WTC11 (cell line): ENCODE data around the gene MED19. TPM values are rescaled to one million over a fixed set of nuclear protein-coding genes. Genes with fewer than 3 reads are reported as not detected.

Source experiments
- ATAC-seq: fragments of 200-7000 bp; cut with Tn5 transposase; 2 replicates; pipeline ENCODE4 v1.10.0; 2021; ENCODE audit warnings: mild to moderate bottlenecking, moderate library complexity
- CTCF ChIA-PET: fragments of 300-600 bp; sonication (Branson Sonifier 250); formaldehyde crosslinking; loops from one replicate; lab custom pipeline; 2021; ENCODE audit warnings: antibody characterized with exemption; lab: Charles Lee
- POLR2A ChIA-PET: fragments of 350-600 bp; sonication (Branson Sonifier 250); formaldehyde crosslinking; loops from one replicate; lab custom pipeline; 2021; ENCODE audit warnings: antibody characterized with exemption; lab: Charles Lee
- DNase-seq: peaks from one replicate; pipeline ENCODE4 v3.0.0; 2021; ENCODE audit warnings: low spot score
- H3K27ac Mint-ChIP-seq: 2 replicates; pipeline ENCODE4 v1.8.0; 2021; ENCODE audit warnings: mixed read lengths
- H3K27me3 Mint-ChIP-seq: 2 replicates; pipeline ENCODE4 v1.8.0; 2021; ENCODE audit warnings: low read depth, mild to moderate bottlenecking, moderate library complexity, mixed read lengths
- H3K36me3 Mint-ChIP-seq: 2 replicates; pipeline ENCODE4 v1.8.0; 2021; ENCODE audit warnings: mixed read lengths
- H3K4me1 Mint-ChIP-seq: 2 replicates; pipeline ENCODE4 v1.8.0; 2022; ENCODE audit warnings: mixed read lengths
- H3K4me3 Mint-ChIP-seq: 2 replicates; pipeline ENCODE4 v1.8.0; 2021; ENCODE audit warnings: mild to moderate bottlenecking, moderate library complexity, mixed read lengths
- H3K9me3 Mint-ChIP-seq: 2 replicates; pipeline ENCODE4 v1.8.0; 2021; ENCODE audit warnings: mixed read lengths
- ATF1 ChIP-seq: sonication (generic); formaldehyde crosslinking; IDR thresholded peaks from 2 replicates; pipeline ENCODE4 v1.8.1; 2023; ENCODE audit warnings: mild to moderate bottlenecking, moderate library complexity, missing genetic modification reagents
- CTCF ChIP-seq: fragments of 200-600 bp; IDR thresholded peaks from 2 replicates; pipeline ENCODE4 v1.8.0; 2022; ENCODE audit warnings: antibody characterized with exemption
- E2F4 ChIP-seq: sonication (generic); formaldehyde crosslinking; IDR thresholded peaks from 2 replicates; pipeline ENCODE4 v1.8.1; 2022; ENCODE audit warnings: low read depth, mild to moderate bottlenecking, moderate library complexity, missing genetic modification reagents, borderline replicate concordance
- ESRRA ChIP-seq: sonication (generic); formaldehyde crosslinking; IDR thresholded peaks from 2 replicates; pipeline ENCODE4 v1.8.1; 2022; ENCODE audit warnings: mild to moderate bottlenecking, missing genetic modification reagents, borderline replicate concordance
- ETV6 ChIP-seq: sonication (generic); formaldehyde crosslinking; IDR thresholded peaks from 2 replicates; pipeline ENCODE4 v1.8.1; 2022; ENCODE audit warnings: mild to moderate bottlenecking, missing genetic modification reagents
- FOXJ3 ChIP-seq: sonication (generic); formaldehyde crosslinking; IDR thresholded peaks from 2 replicates; pipeline ENCODE4 v1.9.0; 2021; ENCODE audit warnings: missing genetic modification reagents, mild to moderate bottlenecking, borderline replicate concordance
- HMGXB4 ChIP-seq: sonication (generic); formaldehyde crosslinking; IDR thresholded peaks from 2 replicates; pipeline ENCODE4 v1.8.1; 2023; ENCODE audit warnings: mild to moderate bottlenecking, moderate library complexity, missing genetic modification reagents
- JUN ChIP-seq: sonication (generic); formaldehyde crosslinking; IDR thresholded peaks from 2 replicates; pipeline ENCODE4 v1.8.0; 2023; ENCODE audit warnings: mild to moderate bottlenecking, missing genetic modification reagents
- NR3C1 ChIP-seq: sonication (generic); formaldehyde crosslinking; conservative IDR thresholded peaks from 2 replicates; pipeline ENCODE4 v1.8.1; 2023; ENCODE audit warnings: low read depth, mild to moderate bottlenecking, missing genetic modification reagents
- RORB ChIP-seq: fragments of 250-450 bp; sonication (Bioruptor Pico); IDR thresholded peaks from 2 replicates; pipeline ENCODE4 v1.9.0; 2021; ENCODE audit warnings: mild to moderate bottlenecking
- SP1 ChIP-seq: sonication (generic); formaldehyde crosslinking; conservative IDR thresholded peaks from 2 replicates; pipeline ENCODE4 v1.8.1; 2022; ENCODE audit warnings: missing genetic modification reagents
- STAT6 ChIP-seq: sonication (generic); formaldehyde crosslinking; conservative IDR thresholded peaks from 2 replicates; pipeline ENCODE4 v1.8.1; 2023; ENCODE audit warnings: mild to moderate bottlenecking, low read depth, missing genetic modification reagents, moderate library complexity
- TEAD4 ChIP-seq: sonication (generic); formaldehyde crosslinking; IDR thresholded peaks from 2 replicates; pipeline ENCODE4 v1.8.0; 2022; ENCODE audit warnings: mild to moderate bottlenecking, missing genetic modification reagents
- TP53 ChIP-seq: sonication (generic); formaldehyde crosslinking; IDR thresholded peaks from 2 replicates; pipeline ENCODE4 v1.8.1; 2023; ENCODE audit warnings: mild to moderate bottlenecking, missing genetic modification reagents
- USF2 ChIP-seq: sonication (generic); formaldehyde crosslinking; IDR thresholded peaks from 2 replicates; pipeline ENCODE4 v1.8.1; 2023; ENCODE audit warnings: mild to moderate bottlenecking, missing genetic modification reagents, moderate library complexity
- ZNF121 ChIP-seq: sonication (generic); formaldehyde crosslinking; IDR thresholded peaks from 2 replicates; pipeline ENCODE4 v1.8.0; 2023; ENCODE audit warnings: missing genetic modification reagents
- ZNF512 ChIP-seq: sonication (generic); formaldehyde crosslinking; IDR thresholded peaks from 2 replicates; pipeline ENCODE4 v1.8.1; 2022; ENCODE audit warnings: missing genetic modification reagents, borderline replicate concordance
- total RNA-seq: library from RNA; stranded (reverse); gene quantifications from 3 replicates; pipeline ENCODE4 v1.2.3, GENCODE V29; 2021

MED19 gene
- total RNA-seq, 1 experiment from 2014 or later = 19.1 TPM

GRCh38 chr11:57679396-57679795 lies 32.6 kb downstream of the MED19 start:
- TF ChIP-seq E2F4 (no peak), ESRRA (CRISPR knock-in tag) (no peak), SP1 (CRISPR knock-in tag) (no peak), HMGXB4 (CRISPR knock-in tag) (no peak), ZNF512 (CRISPR knock-in tag) (no peak), JUN (CRISPR knock-in tag) (no peak), TEAD4 (CRISPR knock-in tag) (no peak), ETV6 (CRISPR knock-in tag) (no peak), USF2 (CRISPR knock-in tag) (no peak), NR3C1 (CRISPR knock-in tag) (no peak), RORB (no peak), ZNF121 (CRISPR knock-in tag) (no peak), FOXJ3 (no peak), STAT6 (CRISPR knock-in tag) (no peak), ATF1 (no peak), CTCF (no peak), TP53 (CRISPR knock-in tag) (no peak)
- Mint-ChIP-seq H3K27me3 (no peaks in the 10 kb centered on the region), H3K36me3 (peaks cover 40% of the 10 kb centered on the region), H3K4me3 (no peak overlapping the region), H3K27ac (no peak overlapping the region), H3K9me3 (peaks cover 3% of the 10 kb centered on the region; the same call in 1 of the 2 replicates), H3K4me1 (peaks cover 20% of the 10 kb centered on the region)
- ChIA-PET POLR2A (no interaction called here), CTCF (no interaction called here)
- DNase-seq = no peak
- no peak for ATAC-seq
